H1 (cell line): ENCODE data around the gene IL22RA2.

Experiments used
- BRCA1 ChIP-seq: IDR thresholded peaks from 2 replicates; pipeline ENCODE4 v1.6.1; 2012; ENCODE audit warnings: low read depth, low read length, improper control_type of control experiment
- CREB1 ChIP-seq: IDR thresholded peaks from 2 replicates; pipeline ENCODE4 v1.6.1; 2012; ENCODE audit warnings: inconsistent platforms
- EZH2 ChIP-seq: fragments of 200-600 bp; sonication (generic); IDR thresholded peaks from 2 replicates; pipeline ENCODE4 v1.7.1; 2012; ENCODE audit warnings: low read depth, mild to moderate bottlenecking, moderate library complexity, low read length, inconsistent platforms; ENCODE audit not compliant: severe bottlenecking
- JUN ChIP-seq: IDR thresholded peaks from 2 replicates; pipeline ENCODE4 v1.6.1; 2011; ENCODE audit warnings: low read depth, mild to moderate bottlenecking, improper control_type of control experiment, low read length
- NRF1 ChIP-seq: IDR thresholded peaks from 2 replicates; pipeline ENCODE4 v1.6.1; 2011; ENCODE audit warnings: mild to moderate bottlenecking, low read depth, low read length, improper control_type of control experiment
- POLR2A ChIP-seq, 2 experiments: IDR thresholded peaks; 1 replicate in 1 of 2; 2 replicates in 1 of 2; pipeline ENCODE4 v1.6.1; 2011; ENCODE audit warnings: low read depth in 2 of 2, low read length in 2 of 2, mild to moderate bottlenecking in 2 of 2; ENCODE audit errors: control extremely low read depth in 1 of 2
- POLR2AphosphoS5 ChIP-seq: IDR thresholded peaks from 2 replicates; pipeline ENCODE4 v1.6.1; 2011; ENCODE audit warnings: low read depth, low read length
- SP1 ChIP-seq: IDR thresholded peaks from 2 replicates; pipeline ENCODE4 v1.6.1; 2011; ENCODE audit warnings: low read depth, low read length
- TAF1 ChIP-seq: IDR thresholded peaks from 2 replicates; pipeline ENCODE4 v1.6.1; 2011; ENCODE audit warnings: mild to moderate bottlenecking, low read depth, low read length
- TF ChIP-seq, protein P1 (sequence below), 3 experiments: IDR thresholded peaks; 1 replicate in 2 of 3; 2 replicates in 1 of 3; pipeline versions ENCODE4 v1.5.1 to v1.6.1; 2011; ENCODE audit warnings: low read length in 3 of 3, mild to moderate bottlenecking in 3 of 3, inconsistent platforms in 2 of 3, low read depth in 1 of 3, moderate library complexity in 1 of 3; ENCODE audit not compliant: insufficient read depth in 1 of 3; ENCODE audit errors: control extremely low read depth in 1 of 3

DNA sequence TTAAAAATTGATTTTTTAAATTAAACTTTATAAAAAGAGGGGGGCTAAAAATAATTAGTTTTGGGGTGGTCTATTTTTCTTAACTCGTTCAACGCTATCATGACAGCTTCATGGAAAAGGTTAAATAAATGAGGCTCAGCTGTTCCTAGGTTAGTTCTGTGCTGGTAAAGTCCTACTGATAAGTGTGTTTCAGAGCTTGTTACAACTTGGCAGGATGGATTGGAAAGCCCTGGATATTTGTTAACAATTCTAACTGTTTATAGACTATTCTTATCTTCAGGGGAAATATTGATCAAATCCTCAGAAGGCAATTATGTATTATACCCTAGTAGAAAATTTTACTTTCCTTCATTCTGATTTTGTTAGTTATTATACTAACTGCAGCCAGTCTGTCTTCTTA is 50.4 kb downstream of the IL22RA2 start:
- TF ChIP-seq POLR2AphosphoS5: no peak
- no peak for TF ChIP-seq POLR2A (IDR thresholded peaks at IDR 0.05; ENCODE audit: control extremely low read depth in 1 of 2, low read depth in 2 of 2, low read length in 2 of 2)
- TF ChIP-seq, protein P1, sequence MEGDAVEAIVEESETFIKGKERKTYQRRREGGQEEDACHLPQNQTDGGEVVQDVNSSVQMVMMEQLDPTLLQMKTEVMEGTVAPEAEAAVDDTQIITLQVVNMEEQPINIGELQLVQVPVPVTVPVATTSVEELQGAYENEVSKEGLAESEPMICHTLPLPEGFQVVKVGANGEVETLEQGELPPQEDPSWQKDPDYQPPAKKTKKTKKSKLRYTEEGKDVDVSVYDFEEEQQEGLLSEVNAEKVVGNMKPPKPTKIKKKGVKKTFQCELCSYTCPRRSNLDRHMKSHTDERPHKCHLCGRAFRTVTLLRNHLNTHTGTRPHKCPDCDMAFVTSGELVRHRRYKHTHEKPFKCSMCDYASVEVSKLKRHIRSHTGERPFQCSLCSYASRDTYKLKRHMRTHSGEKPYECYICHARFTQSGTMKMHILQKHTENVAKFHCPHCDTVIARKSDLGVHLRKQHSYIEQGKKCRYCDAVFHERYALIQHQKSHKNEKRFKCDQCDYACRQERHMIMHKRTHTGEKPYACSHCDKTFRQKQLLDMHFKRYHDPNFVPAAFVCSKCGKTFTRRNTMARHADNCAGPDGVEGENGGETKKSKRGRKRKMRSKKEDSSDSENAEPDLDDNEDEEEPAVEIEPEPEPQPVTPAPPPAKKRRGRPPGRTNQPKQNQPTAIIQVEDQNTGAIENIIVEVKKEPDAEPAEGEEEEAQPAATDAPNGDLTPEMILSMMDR (IDR thresholded peaks at IDR 0.05; ENCODE audit: control extremely low read depth in 1 of 3, insufficient read depth in 1 of 3, low read depth in 1 of 3, low read length in 3 of 3): no peak
- no peak for TF ChIP-seq EZH2
- TF ChIP-seq NRF1: no peak
- no peak for TF ChIP-seq JUN
- no peak for TF ChIP-seq SP1
- no peak for TF ChIP-seq TAF1
- no peak for TF ChIP-seq CREB1
- TF ChIP-seq BRCA1: no peak
